ENCODE data around the gene OR4D10. TPM values are rescaled to one million over a fixed set of nuclear protein-coding genes. Genes with fewer than 3 reads are reported as not detected.

The OR4D10 gene
- total and polyA plus RNA-seq, 2 of the 13 experiments (the other 11 are each of a cell fraction or from before 2014, with no cell fraction given) = not detected

DNA sequence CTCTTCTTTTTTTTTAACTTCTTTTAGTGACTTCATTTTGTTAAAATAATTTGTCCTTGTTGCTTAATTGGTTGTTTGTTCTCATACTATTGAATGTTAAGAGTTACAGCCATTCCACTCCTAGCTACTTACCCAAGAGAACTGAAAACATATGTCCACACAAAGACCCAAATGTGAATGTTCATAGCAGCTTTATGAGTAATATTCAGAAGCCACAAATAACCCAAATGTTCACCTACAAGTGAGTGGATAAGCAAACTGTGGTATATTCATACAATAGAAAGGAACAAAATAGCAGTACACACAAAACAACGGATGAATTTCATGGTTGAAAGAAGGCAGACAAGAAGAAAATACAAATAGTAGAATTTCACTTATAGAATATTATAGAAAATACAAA, 28.8 kb downstream of the OR4D10 start (continued):
- TF ChIP-seq IRX3 (CRISPR knock-in tag; IDR thresholded peaks at IDR 0.05; ENCODE audit: borderline replicate concordance, low read depth) = no peak
- TF ChIP-seq, protein P1, sequence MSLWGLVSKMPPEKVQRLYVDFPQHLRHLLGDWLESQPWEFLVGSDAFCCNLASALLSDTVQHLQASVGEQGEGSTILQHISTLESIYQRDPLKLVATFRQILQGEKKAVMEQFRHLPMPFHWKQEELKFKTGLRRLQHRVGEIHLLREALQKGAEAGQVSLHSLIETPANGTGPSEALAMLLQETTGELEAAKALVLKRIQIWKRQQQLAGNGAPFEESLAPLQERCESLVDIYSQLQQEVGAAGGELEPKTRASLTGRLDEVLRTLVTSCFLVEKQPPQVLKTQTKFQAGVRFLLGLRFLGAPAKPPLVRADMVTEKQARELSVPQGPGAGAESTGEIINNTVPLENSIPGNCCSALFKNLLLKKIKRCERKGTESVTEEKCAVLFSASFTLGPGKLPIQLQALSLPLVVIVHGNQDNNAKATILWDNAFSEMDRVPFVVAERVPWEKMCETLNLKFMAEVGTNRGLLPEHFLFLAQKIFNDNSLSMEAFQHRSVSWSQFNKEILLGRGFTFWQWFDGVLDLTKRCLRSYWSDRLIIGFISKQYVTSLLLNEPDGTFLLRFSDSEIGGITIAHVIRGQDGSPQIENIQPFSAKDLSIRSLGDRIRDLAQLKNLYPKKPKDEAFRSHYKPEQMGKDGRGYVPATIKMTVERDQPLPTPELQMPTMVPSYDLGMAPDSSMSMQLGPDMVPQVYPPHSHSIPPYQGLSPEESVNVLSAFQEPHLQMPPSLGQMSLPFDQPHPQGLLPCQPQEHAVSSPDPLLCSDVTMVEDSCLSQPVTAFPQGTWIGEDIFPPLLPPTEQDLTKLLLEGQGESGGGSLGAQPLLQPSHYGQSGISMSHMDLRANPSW (CRISPR knock-in tag; IDR thresholded peaks at IDR 0.05; ENCODE audit: borderline replicate concordance) = no peak
- no peak for TF ChIP-seq NKX3-1 (CRISPR knock-in tag; IDR thresholded peaks at IDR 0.05)
- TF ChIP-seq RFX1 (IDR thresholded peaks at IDR 0.05) = no peak
- no peak for TF ChIP-seq RBFOX2 (IDR thresholded peaks at IDR 0.05; ENCODE audit: low read depth, low read length)
- no peak for TF ChIP-seq NR2C2 (CRISPR knock-in tag; IDR thresholded peaks at IDR 0.05; ENCODE audit: borderline replicate concordance)
- TF ChIP-seq PCBP2 (optimal IDR thresholded peaks at IDR 0.05; ENCODE audit: low read depth, low read length, poor library complexity, severe bottlenecking) = no peak
- no peak for TF ChIP-seq BORCS8-MEF2B (CRISPR knock-in tag; IDR thresholded peaks at IDR 0.05)
- no peak for TF ChIP-seq HMG20B (CRISPR knock-in tag; conservative IDR thresholded peaks at IDR 0.05)

DNA sequence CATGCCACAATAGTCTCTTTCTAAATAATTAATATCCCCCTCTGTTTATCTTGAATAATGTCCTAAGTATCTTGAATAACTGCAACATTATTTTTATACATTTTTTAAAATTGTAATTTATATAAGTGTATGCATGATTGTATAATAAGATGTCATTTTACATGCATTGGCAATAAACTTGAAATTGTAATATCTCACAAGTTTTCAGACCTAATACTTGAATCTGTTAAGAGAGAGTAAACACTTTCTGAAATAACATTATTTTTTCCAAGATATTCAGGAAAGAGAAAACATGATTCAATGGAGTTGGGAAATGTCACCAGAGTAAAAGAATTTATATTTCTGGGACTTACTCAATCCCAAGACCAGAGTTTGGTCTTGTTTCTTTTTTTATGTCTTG, 30.2 kb downstream of the OR4D10 start, which contains the start of gene OR4D11:
TSS of gene OR4D11 (plus strand) at position 301 of the 400 bp plus-strand sequence. CDS start at position 301, 0 bp downstream.
- DNase-seq (ENCODE audit: low spot score) = no peak
- ATAC-seq = no peak
- no peak within 1 kb of the TSS for H2AFZ ChIP-seq (ENCODE audit: low read length)
- no peaks in the 10 kb centered on the region for H3K27me3 ChIP-seq (ENCODE audit: control insufficient read depth in 1 of 2, insufficient read depth in 2 of 2, low read length in 2 of 2)
- no peaks in the 10 kb centered on the region for H4K20me1 ChIP-seq (ENCODE audit: insufficient read depth, low read length)
- no peaks in the 10 kb centered on the region for H3K36me3 ChIP-seq (replicated peaks in 1 of 2; ENCODE audit: control insufficient read depth in 1 of 2, insufficient read depth in 2 of 2, low read length in 2 of 2)
- no TSS peak for BruUV-seq (replicated peaks)
- POLR2A ChIA-PET = no interaction called here
- CTCF ChIA-PET (ENCODE audit: low intra/inter-chr PET ratio, low total read pairs) = no interaction called here
- H3K9me3 ChIP-seq (ENCODE audit: low read length) = no peaks in the 10 kb centered on the region
- FAIRE-seq = no peak
- intact Hi-C loops (cut with micrococcal nuclease; ENCODE audit: unreplicated experiment) = no loop called here
- no peak within 1 kb of the TSS for H3K9ac ChIP-seq (ENCODE audit: insufficient read depth, low read depth, low read length)
- H3K27ac ChIP-seq (ENCODE audit: extremely low read length, insufficient read depth, low read length) = no peak within 1 kb of the TSS
- H3K4me1 ChIP-seq (ENCODE audit: insufficient read depth, low read length) = no peaks in the 10 kb centered on the region
- no peak within 1 kb of the TSS for H3K4me3 ChIP-seq (replicated peaks in 1 of 3; ENCODE audit: insufficient read depth in 1 of 3, low read depth in 2 of 3, low read length in 3 of 3)
- in situ Hi-C loops (cut with HindIII; ENCODE audit: extremely low pct_ligation_motif_present, low pct_unique_long_range_greater_than_20kb) = no loop called here
- H3K4me2 ChIP-seq (ENCODE audit: low read depth, low read length) = no peak within 1 kb of the TSS
- H3K79me2 ChIP-seq (ENCODE audit: insufficient read depth, low read length) = no peaks in the 10 kb centered on the region
- TF ChIP-seq CCAR2 (optimal IDR thresholded peaks at IDR 0.05; ENCODE audit: low read depth, low read length) (no peak), RARG (CRISPR knock-in tag; IDR thresholded peaks at IDR 0.05; ENCODE audit: low read depth) (no peak), JUNB (CRISPR knock-in tag; IDR thresholded peaks at IDR 0.05; ENCODE audit: borderline replicate concordance) (no peak), TGIF2 (CRISPR knock-in tag; IDR thresholded peaks at IDR 0.05) (no peak)
- TF ChIP-seq, protein P2, sequence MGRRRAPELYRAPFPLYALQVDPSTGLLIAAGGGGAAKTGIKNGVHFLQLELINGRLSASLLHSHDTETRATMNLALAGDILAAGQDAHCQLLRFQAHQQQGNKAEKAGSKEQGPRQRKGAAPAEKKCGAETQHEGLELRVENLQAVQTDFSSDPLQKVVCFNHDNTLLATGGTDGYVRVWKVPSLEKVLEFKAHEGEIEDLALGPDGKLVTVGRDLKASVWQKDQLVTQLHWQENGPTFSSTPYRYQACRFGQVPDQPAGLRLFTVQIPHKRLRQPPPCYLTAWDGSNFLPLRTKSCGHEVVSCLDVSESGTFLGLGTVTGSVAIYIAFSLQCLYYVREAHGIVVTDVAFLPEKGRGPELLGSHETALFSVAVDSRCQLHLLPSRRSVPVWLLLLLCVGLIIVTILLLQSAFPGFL (CRISPR knock-in tag; IDR thresholded peaks at IDR 0.05) = no peak
- TF ChIP-seq, protein P3, sequence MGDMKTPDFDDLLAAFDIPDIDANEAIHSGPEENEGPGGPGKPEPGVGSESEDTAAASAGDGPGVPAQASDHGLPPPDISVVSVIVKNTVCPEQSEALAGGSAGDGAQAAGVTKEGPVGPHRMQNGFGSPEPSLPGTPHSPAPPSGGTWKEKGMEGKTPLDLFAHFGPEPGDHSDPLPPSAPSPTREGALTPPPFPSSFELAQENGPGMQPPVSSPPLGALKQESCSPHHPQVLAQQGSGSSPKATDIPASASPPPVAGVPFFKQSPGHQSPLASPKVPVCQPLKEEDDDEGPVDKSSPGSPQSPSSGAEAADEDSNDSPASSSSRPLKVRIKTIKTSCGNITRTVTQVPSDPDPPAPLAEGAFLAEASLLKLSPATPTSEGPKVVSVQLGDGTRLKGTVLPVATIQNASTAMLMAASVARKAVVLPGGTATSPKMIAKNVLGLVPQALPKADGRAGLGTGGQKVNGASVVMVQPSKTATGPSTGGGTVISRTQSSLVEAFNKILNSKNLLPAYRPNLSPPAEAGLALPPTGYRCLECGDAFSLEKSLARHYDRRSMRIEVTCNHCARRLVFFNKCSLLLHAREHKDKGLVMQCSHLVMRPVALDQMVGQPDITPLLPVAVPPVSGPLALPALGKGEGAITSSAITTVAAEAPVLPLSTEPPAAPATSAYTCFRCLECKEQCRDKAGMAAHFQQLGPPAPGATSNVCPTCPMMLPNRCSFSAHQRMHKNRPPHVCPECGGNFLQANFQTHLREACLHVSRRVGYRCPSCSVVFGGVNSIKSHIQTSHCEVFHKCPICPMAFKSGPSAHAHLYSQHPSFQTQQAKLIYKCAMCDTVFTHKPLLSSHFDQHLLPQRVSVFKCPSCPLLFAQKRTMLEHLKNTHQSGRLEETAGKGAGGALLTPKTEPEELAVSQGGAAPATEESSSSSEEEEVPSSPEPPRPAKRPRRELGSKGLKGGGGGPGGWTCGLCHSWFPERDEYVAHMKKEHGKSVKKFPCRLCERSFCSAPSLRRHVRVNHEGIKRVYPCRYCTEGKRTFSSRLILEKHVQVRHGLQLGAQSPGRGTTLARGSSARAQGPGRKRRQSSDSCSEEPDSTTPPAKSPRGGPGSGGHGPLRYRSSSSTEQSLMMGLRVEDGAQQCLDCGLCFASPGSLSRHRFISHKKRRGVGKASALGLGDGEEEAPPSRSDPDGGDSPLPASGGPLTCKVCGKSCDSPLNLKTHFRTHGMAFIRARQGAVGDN (CRISPR knock-in tag; IDR thresholded peaks at IDR 0.05) = no peak
- TF ChIP-seq, protein P4, sequence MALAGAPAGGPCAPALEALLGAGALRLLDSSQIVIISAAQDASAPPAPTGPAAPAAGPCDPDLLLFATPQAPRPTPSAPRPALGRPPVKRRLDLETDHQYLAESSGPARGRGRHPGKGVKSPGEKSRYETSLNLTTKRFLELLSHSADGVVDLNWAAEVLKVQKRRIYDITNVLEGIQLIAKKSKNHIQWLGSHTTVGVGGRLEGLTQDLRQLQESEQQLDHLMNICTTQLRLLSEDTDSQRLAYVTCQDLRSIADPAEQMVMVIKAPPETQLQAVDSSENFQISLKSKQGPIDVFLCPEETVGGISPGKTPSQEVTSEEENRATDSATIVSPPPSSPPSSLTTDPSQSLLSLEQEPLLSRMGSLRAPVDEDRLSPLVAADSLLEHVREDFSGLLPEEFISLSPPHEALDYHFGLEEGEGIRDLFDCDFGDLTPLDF (CRISPR knock-in tag; IDR thresholded peaks at IDR 0.05) = no peak

Data from HepG2 (cell line).